A549 (cell line): ENCODE results near the gene FAM163B.

Experiments
- EP300 ChIP-seq, 2 experiments: fragments of >200 bp; sonication (Bioruptor Twin); formaldehyde crosslinking; IDR thresholded peaks; 2 replicates in 1 of 2; 3 replicates in 1 of 2; pipeline ENCODE4 v1.6.1; 2016 to 2017
- MAFK ChIP-seq: fragments of 450-650 bp; IDR thresholded peaks from 2 replicates; pipeline ENCODE4 v1.6.1; 2014; ENCODE audit not compliant: partially characterized antibody
- MAZ ChIP-seq: fragments of 150-350 bp; IDR thresholded peaks from 2 replicates; pipeline ENCODE4 v1.6.1; 2014; ENCODE audit warnings: antibody characterized with exemption, low read depth, low read length, borderline replicate concordance
- POLR2A ChIP-seq: IDR thresholded peaks from 2 replicates; pipeline ENCODE4 v1.6.1; 2012; ENCODE audit warnings: mild to moderate bottlenecking, low read length
- SREBF2 ChIP-seq: fragments of 450-650 bp; IDR thresholded peaks from 2 replicates; pipeline ENCODE4 v1.6.1; 2014; ENCODE audit warnings: mild to moderate bottlenecking, moderate library complexity
- TF ChIP-seq, protein P1 (sequence below): IDR thresholded peaks from 2 replicates; pipeline ENCODE4 v1.6.1; 2012; ENCODE audit warnings: low read depth, borderline replicate concordance

DNA sequence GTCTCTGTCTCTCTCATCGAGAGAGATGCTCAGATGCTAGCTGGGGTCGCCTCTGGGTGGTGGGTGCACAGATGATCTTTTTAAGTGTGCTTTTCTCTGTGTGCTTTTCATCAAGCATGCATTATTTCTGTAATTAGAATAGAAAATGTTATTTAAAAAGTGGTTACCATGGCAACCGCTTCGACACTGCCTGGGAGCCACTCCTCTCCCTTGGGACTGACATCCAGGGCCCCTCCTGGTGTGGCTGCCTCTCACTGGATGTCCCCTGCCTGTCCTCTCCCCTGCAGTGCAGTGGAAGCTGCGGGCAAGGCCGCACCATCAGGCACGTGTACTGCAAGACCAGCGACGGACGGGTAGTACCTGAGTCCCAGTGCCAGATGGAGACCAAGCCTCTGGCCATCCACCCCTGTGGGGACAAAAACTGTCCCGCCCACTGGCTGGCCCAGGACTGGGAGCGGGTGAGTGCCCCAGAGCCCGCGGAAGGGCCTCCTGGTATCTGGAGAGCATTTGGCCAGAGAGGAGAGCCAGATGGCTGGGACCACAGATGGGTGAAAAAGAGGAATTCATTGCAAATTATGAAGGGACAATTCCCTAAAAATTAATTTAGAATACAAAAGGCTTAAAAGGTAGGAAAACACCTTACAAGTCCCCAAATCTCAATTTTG is 39.9 kb downstream of the FAM163B start:
- TF ChIP-seq MAFK (no peak), POLR2A (no peak), EP300 (IDR thresholded peaks at IDR 0.05) (no peak), MAZ (no peak), SREBF2 (no peak)
- TF ChIP-seq, protein P1, sequence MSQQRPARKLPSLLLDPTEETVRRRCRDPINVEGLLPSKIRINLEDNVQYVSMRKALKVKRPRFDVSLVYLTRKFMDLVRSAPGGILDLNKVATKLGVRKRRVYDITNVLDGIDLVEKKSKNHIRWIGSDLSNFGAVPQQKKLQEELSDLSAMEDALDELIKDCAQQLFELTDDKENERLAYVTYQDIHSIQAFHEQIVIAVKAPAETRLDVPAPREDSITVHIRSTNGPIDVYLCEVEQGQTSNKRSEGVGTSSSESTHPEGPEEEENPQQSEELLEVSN: no peak
